Vagina (tissue), 2 donors: Measurements from ENCODE around the gene DPP4.

ENCODE experiments used
- POLR2A ChIP-seq, 2 donors: fragments of 450-650 bp; IDR thresholded peaks; one replicate each; pipeline ENCODE4 v1.6.1; 2017; ENCODE audit warnings: antibody characterized with exemption in 2 of 2, mild to moderate bottlenecking in 2 of 2, moderate library complexity in 2 of 2
- TF ChIP-seq, protein P1 (sequence below), 3 experiments: fragments of 450-650 bp in 2 of 3; fragments of 200-600 bp in 1 of 3; sonication (generic) in 1 of 3; IDR thresholded peaks; one replicate each; pipeline ENCODE4 v1.5.1; 2017 to 2019; ENCODE audit warnings: antibody characterized with exemption in 3 of 3, mild to moderate bottlenecking in 2 of 3, moderate library complexity in 2 of 3

DNA sequence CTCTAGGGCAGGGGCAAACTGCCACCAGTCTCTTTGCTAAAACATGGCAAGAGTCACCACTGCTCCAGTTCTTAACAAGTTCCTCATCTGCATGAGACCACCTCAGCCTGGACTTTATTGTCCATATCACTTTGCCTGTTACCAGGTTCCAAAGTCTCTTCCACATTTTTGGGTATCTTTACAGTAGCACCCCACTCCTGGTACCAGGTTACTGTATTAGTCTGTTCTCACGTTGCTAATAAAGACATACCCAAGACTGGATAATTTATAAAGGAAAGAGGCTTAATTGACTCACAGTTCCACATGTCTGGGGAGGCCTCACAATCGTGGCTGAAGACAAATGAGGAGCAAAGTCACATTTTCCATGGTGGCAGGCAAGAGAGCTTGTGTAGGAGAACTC lies 5.5 kb upstream of the DPP4 start:
- TF ChIP-seq, protein P1, sequence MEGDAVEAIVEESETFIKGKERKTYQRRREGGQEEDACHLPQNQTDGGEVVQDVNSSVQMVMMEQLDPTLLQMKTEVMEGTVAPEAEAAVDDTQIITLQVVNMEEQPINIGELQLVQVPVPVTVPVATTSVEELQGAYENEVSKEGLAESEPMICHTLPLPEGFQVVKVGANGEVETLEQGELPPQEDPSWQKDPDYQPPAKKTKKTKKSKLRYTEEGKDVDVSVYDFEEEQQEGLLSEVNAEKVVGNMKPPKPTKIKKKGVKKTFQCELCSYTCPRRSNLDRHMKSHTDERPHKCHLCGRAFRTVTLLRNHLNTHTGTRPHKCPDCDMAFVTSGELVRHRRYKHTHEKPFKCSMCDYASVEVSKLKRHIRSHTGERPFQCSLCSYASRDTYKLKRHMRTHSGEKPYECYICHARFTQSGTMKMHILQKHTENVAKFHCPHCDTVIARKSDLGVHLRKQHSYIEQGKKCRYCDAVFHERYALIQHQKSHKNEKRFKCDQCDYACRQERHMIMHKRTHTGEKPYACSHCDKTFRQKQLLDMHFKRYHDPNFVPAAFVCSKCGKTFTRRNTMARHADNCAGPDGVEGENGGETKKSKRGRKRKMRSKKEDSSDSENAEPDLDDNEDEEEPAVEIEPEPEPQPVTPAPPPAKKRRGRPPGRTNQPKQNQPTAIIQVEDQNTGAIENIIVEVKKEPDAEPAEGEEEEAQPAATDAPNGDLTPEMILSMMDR (IDR thresholded peaks at IDR 0.05) = no peak
- TF ChIP-seq POLR2A (IDR thresholded peaks at IDR 0.05) = no peak
